ENCODE data around the gene EMC6. TPM values are rescaled to one million over a fixed set of nuclear protein-coding genes. Genes with fewer than 3 reads are reported as not detected.

EMC6 gene
- total and polyA plus RNA-seq, 2 experiments from 2014 or later = 42.7 to 130 TPM

DNA sequence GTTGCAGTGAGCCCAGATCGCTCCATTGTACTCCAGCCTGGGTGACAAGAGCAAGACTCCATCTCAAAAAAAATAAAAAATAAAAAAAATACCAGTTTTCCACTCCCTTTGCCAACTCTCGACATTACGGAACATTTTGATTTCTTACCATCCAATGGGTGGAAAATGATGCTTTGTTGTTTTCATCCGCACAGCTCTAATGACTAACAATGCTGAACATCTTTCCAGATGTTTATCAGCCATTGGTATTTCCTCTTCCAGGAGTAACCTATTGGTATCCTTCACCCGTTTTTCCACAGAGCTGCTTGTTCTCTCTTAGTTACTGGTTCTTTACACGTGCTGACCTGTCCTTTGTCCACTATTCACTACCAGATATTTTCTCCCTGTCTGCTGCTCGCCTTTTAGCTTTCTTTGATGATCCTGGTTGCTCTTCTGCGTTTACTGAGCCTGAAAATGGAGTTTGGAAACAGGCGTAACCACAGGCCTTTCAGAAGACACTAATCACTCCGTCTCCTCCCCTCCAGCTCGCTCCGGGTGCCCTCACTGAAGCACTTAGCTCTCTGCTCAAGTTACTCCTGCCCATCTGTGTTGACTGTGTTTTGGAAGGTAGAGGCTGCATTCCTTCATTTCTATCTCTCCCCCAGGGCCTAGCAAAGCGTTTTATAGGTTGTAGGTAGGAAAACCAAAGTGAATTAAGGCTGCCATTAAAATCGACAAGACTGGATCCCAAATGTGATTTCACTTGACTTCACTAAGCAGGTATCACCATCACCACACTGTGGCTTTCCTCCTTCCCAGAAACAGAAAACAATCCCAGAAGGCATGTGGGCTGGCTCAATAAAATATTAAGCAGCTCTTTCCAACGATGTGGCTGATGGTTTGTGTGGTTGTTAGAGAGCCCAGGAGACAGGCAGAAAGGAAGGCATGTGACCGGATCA, 41.5 kb upstream of the EMC6 start:
- no peaks in the 10 kb centered on the region for H3K9me2 ChIP-seq (replicated peaks; ENCODE audit: insufficient read depth)
- peaks cover 4% of the 10 kb centered on the region for H4K20me1 ChIP-seq (ENCODE audit: insufficient read depth, poor library complexity, severe bottlenecking)
- H3K4me3 ChIP-seq = no peak overlapping the region
- H3K36me3 ChIP-seq (replicated peaks; ENCODE audit: insufficient read depth, low read depth) = no peaks in the 10 kb centered on the region
- WGBS (ENCODE audit: low lambda C conversion rate, missing lambda C conversion rate) = 68% methylated on average over 16 of the region's 16 CpGs
- no peaks in the 10 kb centered on the region for H3K4me1 ChIP-seq (ENCODE audit: insufficient read depth)
- H3K79me2 ChIP-seq = peaks cover 10% of the 10 kb centered on the region
- no peak overlapping the region for H2AFZ ChIP-seq
- no peaks in the 10 kb centered on the region for H3K9me3 ChIP-seq (ENCODE audit: low read depth)
- H3K4me2 ChIP-seq = no peak overlapping the region
- H3K27ac ChIP-seq = peak overlapping the region; percentile 40
- H3K27me3 ChIP-seq = no peaks in the 10 kb centered on the region
- TF ChIP-seq EZH2phosphoT487 (IDR thresholded peaks at IDR 0.05; ENCODE audit: low read depth, severe bottlenecking, unreplicated experiment) (no peak), EZH2 (IDR thresholded peaks at IDR 0.05; ENCODE audit: borderline replicate concordance) (no peak)
- TF ChIP-seq, protein P1, sequence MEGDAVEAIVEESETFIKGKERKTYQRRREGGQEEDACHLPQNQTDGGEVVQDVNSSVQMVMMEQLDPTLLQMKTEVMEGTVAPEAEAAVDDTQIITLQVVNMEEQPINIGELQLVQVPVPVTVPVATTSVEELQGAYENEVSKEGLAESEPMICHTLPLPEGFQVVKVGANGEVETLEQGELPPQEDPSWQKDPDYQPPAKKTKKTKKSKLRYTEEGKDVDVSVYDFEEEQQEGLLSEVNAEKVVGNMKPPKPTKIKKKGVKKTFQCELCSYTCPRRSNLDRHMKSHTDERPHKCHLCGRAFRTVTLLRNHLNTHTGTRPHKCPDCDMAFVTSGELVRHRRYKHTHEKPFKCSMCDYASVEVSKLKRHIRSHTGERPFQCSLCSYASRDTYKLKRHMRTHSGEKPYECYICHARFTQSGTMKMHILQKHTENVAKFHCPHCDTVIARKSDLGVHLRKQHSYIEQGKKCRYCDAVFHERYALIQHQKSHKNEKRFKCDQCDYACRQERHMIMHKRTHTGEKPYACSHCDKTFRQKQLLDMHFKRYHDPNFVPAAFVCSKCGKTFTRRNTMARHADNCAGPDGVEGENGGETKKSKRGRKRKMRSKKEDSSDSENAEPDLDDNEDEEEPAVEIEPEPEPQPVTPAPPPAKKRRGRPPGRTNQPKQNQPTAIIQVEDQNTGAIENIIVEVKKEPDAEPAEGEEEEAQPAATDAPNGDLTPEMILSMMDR (IDR thresholded peaks at IDR 0.05; ENCODE audit: poor library complexity) = no peak
- DNase-seq (ENCODE audit: low spot score) = no peak

DNA sequence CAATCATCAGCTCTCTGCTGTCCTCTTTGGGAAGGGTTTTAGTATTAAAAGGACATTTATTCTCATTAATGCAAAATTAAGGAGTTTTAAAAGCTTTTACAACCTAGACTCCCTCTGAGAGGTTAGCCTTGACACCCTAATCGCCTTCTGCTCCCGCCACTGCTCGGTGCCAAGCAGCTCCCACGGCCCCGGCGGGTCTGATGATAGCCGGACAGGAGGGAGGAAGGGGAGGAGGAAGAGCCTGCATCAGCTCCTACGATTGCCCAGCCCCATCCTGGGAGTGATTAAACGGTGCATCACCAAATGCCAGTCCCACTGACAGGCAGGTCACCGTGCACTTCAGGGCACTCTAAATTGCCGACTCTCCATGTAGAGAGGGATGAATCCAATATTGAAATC, 40.8 kb upstream of the EMC6 start:
- TF ChIP-seq EZH2phosphoT487 (IDR thresholded peaks at IDR 0.05; ENCODE audit: low read depth, severe bottlenecking, unreplicated experiment) = no peak
- TF ChIP-seq EZH2 (IDR thresholded peaks at IDR 0.05; ENCODE audit: borderline replicate concordance) = no peak
- TF ChIP-seq, protein P1 (IDR thresholded peaks at IDR 0.05; ENCODE audit: poor library complexity) = no peak
- H3K9me2 ChIP-seq (replicated peaks; ENCODE audit: insufficient read depth) = no peaks in the 10 kb centered on the region
- H3K9me3 ChIP-seq (ENCODE audit: low read depth) = no peaks in the 10 kb centered on the region
- H3K27me3 ChIP-seq = no peaks in the 10 kb centered on the region
- H3K4me3 ChIP-seq = no peak overlapping the region
- H3K4me2 ChIP-seq = no peak overlapping the region
- H3K36me3 ChIP-seq (replicated peaks; ENCODE audit: insufficient read depth, low read depth) = no peaks in the 10 kb centered on the region
- no peak overlapping the region for H2AFZ ChIP-seq
- peaks cover 4% of the 10 kb centered on the region for H4K20me1 ChIP-seq (ENCODE audit: insufficient read depth, poor library complexity, severe bottlenecking)
- no peak for DNase-seq (ENCODE audit: low spot score)
- H3K4me1 ChIP-seq (ENCODE audit: insufficient read depth) = no peaks in the 10 kb centered on the region
- WGBS (ENCODE audit: low lambda C conversion rate, missing lambda C conversion rate) = 95% methylated on average over 11 of the region's 11 CpGs
- peaks cover 17% of the 10 kb centered on the region for H3K79me2 ChIP-seq
- H3K27ac ChIP-seq = peak overlapping the region; percentile 37

DNA sequence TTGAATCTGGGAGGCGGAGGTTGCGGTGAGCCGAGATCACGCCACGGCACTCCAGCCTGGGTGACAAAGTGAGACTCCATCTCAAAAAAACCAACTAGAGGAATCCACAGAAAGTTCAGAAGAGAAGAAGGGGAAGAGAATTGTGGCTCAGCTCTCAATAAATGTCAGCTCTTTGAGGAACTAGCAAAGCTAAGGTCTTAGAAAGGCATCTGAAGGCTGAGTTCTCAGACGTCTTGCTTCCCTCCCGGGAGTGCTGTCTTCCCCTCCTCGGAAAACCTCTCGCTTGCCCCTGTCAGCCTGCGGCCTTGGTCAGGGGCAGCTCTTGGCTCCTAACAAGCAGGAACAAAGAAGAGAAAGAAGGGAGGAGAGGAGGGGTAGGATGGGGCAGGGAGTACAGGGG, 37.8 kb upstream of the EMC6 start:
- Histone ChIP-seq H3K9me3 (ENCODE audit: low read depth) (no peaks in the 10 kb centered on the region), H3K36me3 (replicated peaks; ENCODE audit: insufficient read depth, low read depth) (no peaks in the 10 kb centered on the region), H3K79me2 (peaks cover 35% of the 10 kb centered on the region), H3K27me3 (no peaks in the 10 kb centered on the region), H3K4me2 (no peak overlapping the region), H3K4me1 (ENCODE audit: insufficient read depth) (peaks cover 6% of the 10 kb centered on the region), H3K9me2 (replicated peaks; ENCODE audit: insufficient read depth) (no peaks in the 10 kb centered on the region), H3K4me3 (no peak overlapping the region), H2AFZ (no peak overlapping the region), H4K20me1 (ENCODE audit: insufficient read depth, poor library complexity, severe bottlenecking) (peaks cover 4% of the 10 kb centered on the region), H3K27ac (no peak overlapping the region)
- TF ChIP-seq, protein P1 (IDR thresholded peaks at IDR 0.05; ENCODE audit: poor library complexity) = no peak
- TF ChIP-seq EZH2phosphoT487 (IDR thresholded peaks at IDR 0.05; ENCODE audit: low read depth, severe bottlenecking, unreplicated experiment) (no peak), EZH2 (IDR thresholded peaks at IDR 0.05; ENCODE audit: borderline replicate concordance) (no peak)
- WGBS (ENCODE audit: low lambda C conversion rate, missing lambda C conversion rate) = 96% methylated on average over 10 of the region's 10 CpGs
- no peak for DNase-seq (ENCODE audit: low spot score)

Data from hepatocyte (in vitro differentiated cells).